ENCODE results near the gene PHLDB2. TPM values are rescaled to one million over a fixed set of nuclear protein-coding genes. Genes with fewer than 3 reads are reported as not detected.

The PHLDB2 gene
- total and polyA plus RNA-seq, 10 of the 15 experiments (the other 5 are each of a cell fraction or from before 2014, with no cell fraction given), result 0.03 to 0.67 (median 0.40) TPM

DNA sequence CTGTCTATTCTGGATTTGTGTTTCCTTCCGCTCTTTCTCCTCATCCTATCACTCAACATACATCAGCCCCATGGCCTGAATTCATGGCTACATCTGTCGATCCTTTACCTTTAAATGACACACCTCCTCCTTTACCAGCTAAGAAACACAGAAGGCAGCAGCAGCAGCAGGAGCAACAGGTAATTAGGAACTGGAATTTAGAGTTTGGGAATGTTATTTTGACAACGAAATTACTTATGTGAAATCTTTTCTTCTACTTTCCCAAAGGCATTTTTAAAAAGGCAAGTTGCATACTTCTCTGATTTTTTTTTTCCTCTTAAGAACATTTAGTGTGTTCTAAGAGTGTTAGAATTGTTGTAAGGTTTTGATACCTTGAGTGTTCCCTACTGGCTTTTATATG is 90.6 kb downstream of the PHLDB2 start:
- H3K9me3 ChIP-seq (replicated peaks; ENCODE audit: control insufficient read depth, insufficient read depth, low read length), result no peaks in the 10 kb centered on the region
- ChIA-PET SMC1A (ENCODE audit: uncharacterized antibody, unreplicated experiment) (interaction anchor here (0.7 kb wide), 1 partner anchor 44 kb away, joined by 4 read pairs; no protein-coding TSS in a partner anchor), CTCF (interaction anchor here (1.8 kb wide), 1 partner anchor 232 kb away, joined by 5 read pairs; no protein-coding TSS in a partner anchor), RAD21 (ENCODE audit: unreplicated experiment) (no interaction called here), POLR2A (no interaction called here)
- in situ Hi-C loops (cut with MboI), result no loop called here
- peaks cover 2 to 4% of the 10 kb centered on the region in 2 experiments for H3K27me3 ChIP-seq (replicated peaks in 1 of 2; ENCODE audit: control insufficient read depth in 2 of 2, insufficient read depth in 2 of 2, low read length in 1 of 2)
- no peak for DNase-seq (ENCODE audit: low read depth, low spot score)
- no peak overlapping the region for H3K4me2 ChIP-seq (ENCODE audit: control insufficient read depth, insufficient read depth)
- intact Hi-C loops (cut with micrococcal nuclease; ENCODE audit: unreplicated experiment), result no loop called here
- no peak for FAIRE-seq
- WGBS (ENCODE audit: insufficient coverage, insufficient replicate concordance, low lambda C conversion rate, missing lambda C conversion rate), result 29% methylated on average over 3 of the region's 3 CpGs
- H2AFZ ChIP-seq (ENCODE audit: control insufficient read depth, low read depth, low read length), result no peak overlapping the region
- no peaks in the 10 kb centered on the region for H3K36me3 ChIP-seq (ENCODE audit: control insufficient read depth in 2 of 2, insufficient read depth in 2 of 2, low read length in 1 of 2)
- no peak for ATAC-seq
- no peak for TF ChIP-seq EGR1 (IDR thresholded peaks at IDR 0.05; ENCODE audit: borderline replicate concordance in 1 of 2, low read depth in 2 of 2, low read length in 2 of 2)
- no peak for TF ChIP-seq TCF12 (IDR thresholded peaks at IDR 0.05; ENCODE audit: low read depth, low read length)
- no peak for TF ChIP-seq MTA3 (IDR thresholded peaks at IDR 0.05; ENCODE audit: borderline replicate concordance, low read length)
- TF ChIP-seq SIX5 (IDR thresholded peaks at IDR 0.05; ENCODE audit: low read depth, low read length, severe bottlenecking), result no peak
- TF ChIP-seq, protein P1, sequence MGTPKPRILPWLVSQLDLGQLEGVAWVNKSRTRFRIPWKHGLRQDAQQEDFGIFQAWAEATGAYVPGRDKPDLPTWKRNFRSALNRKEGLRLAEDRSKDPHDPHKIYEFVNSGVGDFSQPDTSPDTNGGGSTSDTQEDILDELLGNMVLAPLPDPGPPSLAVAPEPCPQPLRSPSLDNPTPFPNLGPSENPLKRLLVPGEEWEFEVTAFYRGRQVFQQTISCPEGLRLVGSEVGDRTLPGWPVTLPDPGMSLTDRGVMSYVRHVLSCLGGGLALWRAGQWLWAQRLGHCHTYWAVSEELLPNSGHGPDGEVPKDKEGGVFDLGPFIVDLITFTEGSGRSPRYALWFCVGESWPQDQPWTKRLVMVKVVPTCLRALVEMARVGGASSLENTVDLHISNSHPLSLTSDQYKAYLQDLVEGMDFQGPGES (IDR thresholded peaks at IDR 0.05), result no peak
- TF ChIP-seq, protein P2, sequence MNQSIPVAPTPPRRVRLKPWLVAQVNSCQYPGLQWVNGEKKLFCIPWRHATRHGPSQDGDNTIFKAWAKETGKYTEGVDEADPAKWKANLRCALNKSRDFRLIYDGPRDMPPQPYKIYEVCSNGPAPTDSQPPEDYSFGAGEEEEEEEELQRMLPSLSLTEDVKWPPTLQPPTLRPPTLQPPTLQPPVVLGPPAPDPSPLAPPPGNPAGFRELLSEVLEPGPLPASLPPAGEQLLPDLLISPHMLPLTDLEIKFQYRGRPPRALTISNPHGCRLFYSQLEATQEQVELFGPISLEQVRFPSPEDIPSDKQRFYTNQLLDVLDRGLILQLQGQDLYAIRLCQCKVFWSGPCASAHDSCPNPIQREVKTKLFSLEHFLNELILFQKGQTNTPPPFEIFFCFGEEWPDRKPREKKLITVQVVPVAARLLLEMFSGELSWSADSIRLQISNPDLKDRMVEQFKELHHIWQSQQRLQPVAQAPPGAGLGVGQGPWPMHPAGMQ (IDR thresholded peaks at IDR 0.05; ENCODE audit: borderline replicate concordance), result no peak
- TF ChIP-seq, protein P3, sequence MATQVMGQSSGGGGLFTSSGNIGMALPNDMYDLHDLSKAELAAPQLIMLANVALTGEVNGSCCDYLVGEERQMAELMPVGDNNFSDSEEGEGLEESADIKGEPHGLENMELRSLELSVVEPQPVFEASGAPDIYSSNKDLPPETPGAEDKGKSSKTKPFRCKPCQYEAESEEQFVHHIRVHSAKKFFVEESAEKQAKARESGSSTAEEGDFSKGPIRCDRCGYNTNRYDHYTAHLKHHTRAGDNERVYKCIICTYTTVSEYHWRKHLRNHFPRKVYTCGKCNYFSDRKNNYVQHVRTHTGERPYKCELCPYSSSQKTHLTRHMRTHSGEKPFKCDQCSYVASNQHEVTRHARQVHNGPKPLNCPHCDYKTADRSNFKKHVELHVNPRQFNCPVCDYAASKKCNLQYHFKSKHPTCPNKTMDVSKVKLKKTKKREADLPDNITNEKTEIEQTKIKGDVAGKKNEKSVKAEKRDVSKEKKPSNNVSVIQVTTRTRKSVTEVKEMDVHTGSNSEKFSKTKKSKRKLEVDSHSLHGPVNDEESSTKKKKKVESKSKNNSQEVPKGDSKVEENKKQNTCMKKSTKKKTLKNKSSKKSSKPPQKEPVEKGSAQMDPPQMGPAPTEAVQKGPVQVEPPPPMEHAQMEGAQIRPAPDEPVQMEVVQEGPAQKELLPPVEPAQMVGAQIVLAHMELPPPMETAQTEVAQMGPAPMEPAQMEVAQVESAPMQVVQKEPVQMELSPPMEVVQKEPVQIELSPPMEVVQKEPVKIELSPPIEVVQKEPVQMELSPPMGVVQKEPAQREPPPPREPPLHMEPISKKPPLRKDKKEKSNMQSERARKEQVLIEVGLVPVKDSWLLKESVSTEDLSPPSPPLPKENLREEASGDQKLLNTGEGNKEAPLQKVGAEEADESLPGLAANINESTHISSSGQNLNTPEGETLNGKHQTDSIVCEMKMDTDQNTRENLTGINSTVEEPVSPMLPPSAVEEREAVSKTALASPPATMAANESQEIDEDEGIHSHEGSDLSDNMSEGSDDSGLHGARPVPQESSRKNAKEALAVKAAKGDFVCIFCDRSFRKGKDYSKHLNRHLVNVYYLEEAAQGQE (IDR thresholded peaks at IDR 0.05; ENCODE audit: low read depth, low read length), result no peak
- no peak for TF ChIP-seq CHD2 (IDR thresholded peaks at IDR 0.05; ENCODE audit: borderline replicate concordance, low read depth, low read length)
- no peak for TF ChIP-seq TBL1XR1 (IDR thresholded peaks at IDR 0.05; ENCODE audit: low read depth, low read length)
- TF ChIP-seq RCOR1 (conservative IDR thresholded peaks at IDR 0.05; ENCODE audit: low read depth, low read length), result no peak
- no peak for TF ChIP-seq ZNF384 (IDR thresholded peaks at IDR 0.05; ENCODE audit: borderline replicate concordance, low read depth, low read length)
- no peak for TF ChIP-seq NR2C1 (IDR thresholded peaks at IDR 0.05)
- TF ChIP-seq, protein P4, sequence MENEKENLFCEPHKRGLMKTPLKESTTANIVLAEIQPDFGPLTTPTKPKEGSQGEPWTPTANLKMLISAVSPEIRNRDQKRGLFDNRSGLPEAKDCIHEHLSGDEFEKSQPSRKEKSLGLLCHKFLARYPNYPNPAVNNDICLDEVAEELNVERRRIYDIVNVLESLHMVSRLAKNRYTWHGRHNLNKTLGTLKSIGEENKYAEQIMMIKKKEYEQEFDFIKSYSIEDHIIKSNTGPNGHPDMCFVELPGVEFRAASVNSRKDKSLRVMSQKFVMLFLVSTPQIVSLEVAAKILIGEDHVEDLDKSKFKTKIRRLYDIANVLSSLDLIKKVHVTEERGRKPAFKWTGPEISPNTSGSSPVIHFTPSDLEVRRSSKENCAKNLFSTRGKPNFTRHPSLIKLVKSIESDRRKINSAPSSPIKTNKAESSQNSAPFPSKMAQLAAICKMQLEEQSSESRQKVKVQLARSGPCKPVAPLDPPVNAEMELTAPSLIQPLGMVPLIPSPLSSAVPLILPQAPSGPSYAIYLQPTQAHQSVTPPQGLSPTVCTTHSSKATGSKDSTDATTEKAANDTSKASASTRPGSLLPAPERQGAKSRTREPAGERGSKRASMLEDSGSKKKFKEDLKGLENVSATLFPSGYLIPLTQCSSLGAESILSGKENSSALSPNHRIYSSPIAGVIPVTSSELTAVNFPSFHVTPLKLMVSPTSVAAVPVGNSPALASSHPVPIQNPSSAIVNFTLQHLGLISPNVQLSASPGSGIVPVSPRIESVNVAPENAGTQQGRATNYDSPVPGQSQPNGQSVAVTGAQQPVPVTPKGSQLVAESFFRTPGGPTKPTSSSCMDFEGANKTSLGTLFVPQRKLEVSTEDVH (IDR thresholded peaks at IDR 0.05; ENCODE audit: low read depth, partially characterized antibody), result no peak
- TF ChIP-seq, protein P5, sequence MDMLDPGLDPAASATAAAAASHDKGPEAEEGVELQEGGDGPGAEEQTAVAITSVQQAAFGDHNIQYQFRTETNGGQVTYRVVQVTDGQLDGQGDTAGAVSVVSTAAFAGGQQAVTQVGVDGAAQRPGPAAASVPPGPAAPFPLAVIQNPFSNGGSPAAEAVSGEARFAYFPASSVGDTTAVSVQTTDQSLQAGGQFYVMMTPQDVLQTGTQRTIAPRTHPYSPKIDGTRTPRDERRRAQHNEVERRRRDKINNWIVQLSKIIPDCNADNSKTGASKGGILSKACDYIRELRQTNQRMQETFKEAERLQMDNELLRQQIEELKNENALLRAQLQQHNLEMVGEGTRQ (IDR thresholded peaks at IDR 0.05; ENCODE audit: borderline replicate concordance, low read depth, low read length), result no peak
- H3K79me2 ChIP-seq (ENCODE audit: control insufficient read depth, insufficient read depth, low read length), result no peaks in the 10 kb centered on the region
- H3K27ac ChIP-seq (ENCODE audit: control insufficient read depth, insufficient read depth), result no peak overlapping the region
- H4K20me1 ChIP-seq (ENCODE audit: control insufficient read depth, insufficient read depth), result no peaks in the 10 kb centered on the region
- no peaks in the 10 kb centered on the region for H3K4me1 ChIP-seq (ENCODE audit: control insufficient read depth, insufficient read depth, low read length)
- no TSS peak for BruUV-seq (replicated peaks)
- no peak overlapping the region for H3K9ac ChIP-seq (ENCODE audit: control insufficient read depth, insufficient read depth, low read length)
- H3K4me3 ChIP-seq, result no peak overlapping the region
